Mucosa of gallbladder (tissue), 1 donor: ENCODE data around the gene GPR18. TPM values are rescaled to one million over a fixed set of nuclear protein-coding genes. Genes with fewer than 3 reads are reported as not detected.
"Not testable (repeated sequence)": the region's sequence is repeated elsewhere in the genome, so short reads cannot be mapped to it uniquely, and the experiment has no call there.

ENCODE experiments used
- DNase-seq: peaks from one replicate; pipeline ENCODE4 v3.0.0-alpha.2; 2020; ENCODE audit warnings: low spot score
- total RNA-seq: library from RNA; stranded (reverse); gene quantifications from one replicate; pipeline ENCODE4 v1.2.1, GENCODE V29; 2021
- donor health status: DM: no; HTN: no; CAD: no.

Gene GPR18
- total RNA-seq, 1 donor from 2014 or later, result 0.37 TPM

- no peak for DNase-seq
These were observed 9.7 kb upstream of the GPR18 start for GRCh38 chr13:99267927-99268326.

GRCh38 chr13:99266827-99267226 is 8.6 kb upstream of the GPR18 start:
- DNase-seq, result no peak

DNA sequence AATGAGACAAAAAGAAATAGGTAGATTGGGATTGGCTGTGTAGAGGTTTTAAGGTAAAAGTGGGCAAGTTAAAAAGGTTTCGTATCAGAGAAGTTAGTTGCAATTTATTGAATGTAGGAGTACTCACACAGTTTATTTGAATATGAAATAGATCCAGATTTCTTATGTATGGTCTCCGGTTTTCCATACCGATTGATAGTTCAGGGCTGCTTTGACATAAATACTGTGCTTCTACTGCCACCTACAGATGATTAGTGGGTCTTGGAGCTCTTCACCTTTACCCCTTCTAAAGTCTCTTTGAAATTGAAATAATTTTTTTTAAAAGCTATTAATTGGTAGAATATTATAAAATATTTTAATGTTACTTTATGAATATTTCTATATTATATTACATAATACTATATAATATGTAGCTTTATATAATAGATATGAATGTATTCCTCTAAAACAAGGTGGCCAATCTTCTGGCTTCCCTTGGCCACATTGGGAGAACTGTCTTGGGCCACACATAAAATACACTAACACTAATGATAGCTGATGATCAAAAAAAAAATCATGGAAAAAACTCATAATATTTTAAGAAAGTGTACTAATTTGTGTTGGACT is 7.7 kb upstream of the GPR18 start:
- DNase-seq, result no peak

GRCh38 chr13:99265162-99265800 is 7.1 kb upstream of the GPR18 start:
- no peak for DNase-seq

GRCh38 chr13:99264051-99264450 is 5.9 kb upstream of the GPR18 start:
- no peak for DNase-seq

DNA sequence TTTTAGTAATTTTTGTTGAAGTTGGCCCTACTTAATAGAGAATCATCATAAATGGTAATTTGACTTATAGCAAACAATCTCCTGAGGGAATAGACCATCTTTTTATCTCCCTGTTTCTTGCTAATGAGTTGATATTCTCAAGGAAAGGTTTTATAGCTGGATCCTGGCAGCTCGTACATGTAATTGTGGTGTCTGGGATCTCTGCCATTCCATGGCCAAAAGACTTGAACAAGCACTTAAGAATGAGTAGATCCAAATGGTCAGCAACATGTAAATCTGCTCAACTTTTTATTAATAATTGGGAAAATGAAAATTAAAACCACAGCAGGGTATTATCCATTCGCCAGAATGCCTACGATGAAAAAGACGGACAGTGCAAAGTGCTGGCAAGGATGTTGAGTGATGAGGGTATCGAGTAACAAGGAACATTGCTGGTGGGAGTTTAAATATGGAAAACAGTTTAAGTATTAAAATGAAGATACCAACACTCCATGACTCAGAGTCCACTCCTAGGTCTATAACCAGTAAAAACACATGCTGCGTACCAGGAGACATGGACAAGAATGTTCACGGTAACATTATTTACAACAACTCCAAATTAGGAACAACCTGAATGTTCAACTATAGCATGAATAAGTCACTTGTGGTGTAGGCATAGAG is 5.1 kb upstream of the GPR18 start:
- DNase-seq, result no peak

GRCh38 chr13:99261059-99261458 is 2.9 kb upstream of the GPR18 start:
- DNase-seq, result no peak

- no peak for DNase-seq
These were observed 2.0 kb upstream of the GPR18 start for GRCh38 chr13:99260216-99260615.

DNA sequence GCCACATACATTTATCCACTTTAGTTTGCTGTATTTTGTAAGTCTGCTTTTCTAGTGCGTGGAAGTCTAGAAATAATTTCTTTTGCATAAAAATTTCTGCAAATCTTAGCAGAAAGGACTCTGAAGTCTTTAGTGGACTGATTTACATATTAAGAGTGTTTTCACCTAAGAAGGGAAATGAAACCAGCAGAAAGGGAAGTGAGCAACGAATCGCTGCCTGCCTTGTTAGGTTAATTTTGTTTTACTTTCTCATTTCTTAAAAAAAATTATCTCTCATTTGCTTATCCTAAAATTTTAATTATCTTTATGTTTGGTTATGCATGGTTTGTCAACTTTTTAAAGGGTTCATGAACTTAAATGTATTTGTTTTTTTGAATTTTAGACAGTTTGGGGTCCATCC is 767 bp upstream of the GPR18 start:
- no peak for DNase-seq

DNA sequence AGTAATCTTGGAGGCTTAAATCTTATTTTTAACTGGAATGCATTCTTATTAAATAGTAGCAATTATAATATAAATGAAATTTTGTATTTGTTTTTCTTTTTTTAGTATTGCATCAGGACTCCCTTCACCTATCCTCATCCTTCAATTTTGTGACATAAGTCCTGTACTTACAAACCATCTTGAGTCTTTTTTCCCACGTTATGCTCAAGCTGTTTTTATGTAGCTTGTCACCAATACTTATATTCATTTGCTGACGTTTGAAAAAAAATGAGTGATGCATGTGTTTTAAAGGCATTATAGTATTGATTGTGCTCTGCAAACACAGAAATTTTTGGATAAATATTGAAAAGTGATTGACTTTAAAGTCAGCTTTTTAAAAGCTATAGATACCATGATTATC is 888 bp downstream of the GPR18 start:
- no peak for DNase-seq

DNA sequence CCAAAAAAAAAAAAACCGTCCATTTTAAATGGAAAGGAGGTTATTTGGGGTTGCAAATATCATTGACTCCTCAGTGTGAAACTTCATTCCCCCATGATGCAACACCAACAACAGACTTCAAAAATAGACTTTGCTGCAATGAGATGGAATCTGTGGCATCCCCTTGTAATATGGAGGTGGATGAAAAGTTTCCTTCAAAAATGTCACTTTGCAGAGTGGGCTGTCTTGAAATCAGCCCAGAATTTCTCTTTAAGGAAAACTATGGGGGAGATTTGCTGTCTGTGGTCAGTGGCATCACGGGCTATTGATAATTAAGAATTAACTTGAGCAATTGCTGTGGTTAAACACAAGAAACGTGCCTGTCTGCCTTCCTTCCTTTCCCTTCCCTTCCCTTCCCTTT is 1.5 kb downstream of the GPR18 start:
- DNase-seq, result no peak

DNA sequence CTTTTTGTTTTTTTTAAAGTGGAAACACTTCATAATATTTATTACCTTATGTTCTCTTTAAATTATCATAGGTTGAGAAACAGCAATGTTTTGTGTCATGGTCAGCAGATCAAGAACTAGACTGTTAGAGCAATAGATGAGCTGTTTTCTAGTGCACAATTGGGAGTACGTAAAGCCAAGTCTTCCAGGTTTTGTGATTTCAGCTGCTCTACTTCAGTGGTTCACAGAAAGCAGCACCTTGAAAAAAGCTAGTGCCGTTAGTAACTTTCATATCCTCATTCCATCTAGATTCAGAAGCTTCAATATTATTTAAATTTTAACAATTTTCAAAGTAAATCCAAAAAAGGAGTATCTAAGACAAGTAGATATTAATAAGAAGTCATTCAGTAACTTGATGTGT is 1.9 kb downstream of the GPR18 start:
- no peak for DNase-seq

DNA sequence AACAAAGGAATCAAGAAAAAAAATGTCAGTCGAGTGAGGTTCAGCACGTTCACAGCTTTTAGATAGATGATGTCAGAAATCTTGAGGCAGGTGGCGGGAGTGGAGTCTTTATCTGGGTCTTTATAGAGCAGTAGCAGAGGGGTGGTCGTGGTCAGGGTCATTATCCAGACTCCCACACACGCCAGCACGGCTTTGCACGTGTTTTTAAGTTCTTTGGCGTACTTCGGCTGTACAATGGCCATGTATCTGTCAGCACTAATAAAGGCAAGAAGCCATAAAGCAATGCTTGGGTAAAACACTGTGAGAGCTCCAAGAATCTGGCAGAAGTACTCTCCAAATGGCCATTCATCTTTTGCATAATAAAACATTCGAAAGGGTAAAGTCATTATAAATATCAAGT is 2.9 kb downstream of the GPR18 start:
- no peak for DNase-seq

GRCh38 chr13:99254830-99255229 is 3.3 kb downstream of the GPR18 start:
- DNase-seq, result no peak

DNA sequence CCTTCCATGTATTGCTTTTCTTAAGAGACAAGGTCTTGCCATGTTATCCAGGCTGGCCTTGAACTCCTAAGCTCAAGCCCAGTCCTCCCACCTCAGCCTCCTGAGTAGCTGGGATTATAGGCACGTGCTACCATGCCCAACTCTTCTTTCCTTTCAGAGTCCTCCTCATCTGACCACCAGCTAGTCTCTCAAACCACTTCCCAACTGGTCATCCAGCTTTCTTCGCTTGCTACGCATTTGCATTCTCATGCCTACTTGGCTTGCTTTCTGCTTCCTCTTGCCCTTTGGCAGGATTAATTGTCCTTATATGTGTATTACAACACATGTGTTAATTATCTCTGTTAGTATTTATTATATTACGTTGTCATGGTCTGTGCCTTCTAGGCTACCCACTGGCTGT is 6.3 kb downstream of the GPR18 start:
- no peak for DNase-seq

DNA sequence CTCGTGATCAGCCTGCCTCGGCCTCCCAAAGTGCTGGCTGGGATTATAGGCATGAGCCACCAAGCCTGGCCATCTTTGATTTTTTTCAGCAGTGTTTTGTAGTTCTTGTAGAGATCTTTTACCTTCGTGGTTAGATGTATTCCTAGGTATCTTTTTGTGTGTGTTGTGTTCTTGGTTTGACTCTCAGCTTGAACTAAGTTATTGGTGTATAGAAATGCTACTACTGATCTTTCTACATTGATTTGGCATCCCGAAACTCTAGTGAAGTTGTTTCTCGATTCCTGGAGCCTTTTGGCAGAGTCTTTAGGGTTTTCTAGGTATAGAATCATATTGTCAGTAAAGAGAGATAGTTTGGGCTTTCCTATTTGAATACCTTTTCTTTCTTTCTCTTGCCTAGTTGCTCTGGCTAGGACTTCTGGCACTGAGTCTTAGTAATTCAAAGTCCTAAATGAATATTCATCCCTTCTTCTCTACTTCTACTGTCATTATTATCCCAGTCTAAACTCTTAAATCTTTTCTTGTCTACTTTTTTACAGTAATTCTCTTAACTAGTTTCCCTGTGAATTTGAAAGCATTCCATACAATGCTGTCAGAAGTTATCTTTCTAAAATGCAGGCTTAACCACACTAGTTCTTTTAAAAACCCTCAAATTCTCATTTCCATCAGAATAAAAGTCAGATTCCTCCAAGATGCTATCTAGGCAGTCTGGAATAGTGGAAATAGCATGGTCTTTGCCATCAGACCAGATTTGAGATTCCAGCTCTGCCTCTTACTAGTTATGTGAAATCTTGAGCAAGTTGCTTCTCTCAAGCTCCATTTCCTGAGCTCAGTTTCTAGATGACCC is 7.0 kb downstream of the GPR18 start:
- DNase-seq, result no peak

- DNase-seq, result not testable (repeated sequence)
These were observed 8.6 kb downstream of the GPR18 start for GRCh38 chr13:99249606-99250005.

GRCh38 chr13:99249178-99249577 is 9.0 kb downstream of the GPR18 start:
- DNase-seq, result not testable (repeated sequence)

DNA sequence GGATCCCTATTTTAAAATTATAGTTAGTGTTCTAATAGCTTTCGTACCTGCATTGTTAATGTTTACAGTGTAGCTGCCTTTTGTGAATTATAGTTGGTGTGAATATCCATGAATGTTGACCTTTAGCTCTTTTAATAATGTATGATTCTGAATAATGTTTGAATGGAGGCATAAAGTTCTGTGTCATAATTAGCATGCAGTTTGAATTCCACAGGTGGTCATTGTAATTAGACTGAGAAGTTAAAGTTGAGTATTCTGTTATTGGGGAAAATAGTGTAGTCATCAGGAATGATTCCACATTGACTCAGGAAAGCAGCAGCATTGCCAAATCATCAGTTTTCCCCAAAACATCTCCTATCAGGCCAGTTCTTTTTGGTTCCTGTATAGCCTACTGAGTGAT is 12.1 kb downstream of the GPR18 start:
- DNase-seq, result no peak

DNA sequence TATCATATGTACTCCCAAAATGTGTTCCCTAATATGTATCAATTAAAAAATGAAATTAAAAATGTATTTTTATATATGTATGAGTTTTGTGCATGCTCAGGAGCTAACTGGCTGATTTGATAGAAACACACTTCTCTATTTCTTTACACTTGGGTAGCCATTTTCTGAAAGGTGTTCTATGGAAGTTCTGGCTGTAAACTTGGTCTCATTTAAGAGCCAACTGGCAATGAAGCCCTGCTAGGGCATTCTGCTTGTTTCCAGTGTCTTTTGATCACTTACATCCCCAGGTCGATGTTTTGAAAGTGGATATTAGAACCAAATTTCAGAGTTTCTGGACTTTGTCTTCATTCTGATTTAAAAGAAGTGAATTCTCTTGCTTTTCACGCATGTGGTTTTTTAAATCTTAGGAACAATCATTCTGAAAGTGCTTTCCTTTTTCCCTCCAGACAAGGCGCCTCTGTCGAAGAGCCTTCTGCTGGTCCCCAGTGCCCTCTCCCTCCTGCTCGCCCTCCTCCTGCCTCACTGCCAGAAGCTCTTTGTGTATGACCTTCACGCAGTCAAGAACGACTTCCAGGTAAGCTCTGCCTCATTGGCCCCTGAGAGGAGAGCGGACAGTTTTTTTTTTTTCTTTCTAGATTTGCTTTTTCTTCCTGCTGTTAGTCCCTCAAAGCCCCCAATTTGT is 20.1 kb downstream of the GPR18 start:
- DNase-seq, result no peak

DNA sequence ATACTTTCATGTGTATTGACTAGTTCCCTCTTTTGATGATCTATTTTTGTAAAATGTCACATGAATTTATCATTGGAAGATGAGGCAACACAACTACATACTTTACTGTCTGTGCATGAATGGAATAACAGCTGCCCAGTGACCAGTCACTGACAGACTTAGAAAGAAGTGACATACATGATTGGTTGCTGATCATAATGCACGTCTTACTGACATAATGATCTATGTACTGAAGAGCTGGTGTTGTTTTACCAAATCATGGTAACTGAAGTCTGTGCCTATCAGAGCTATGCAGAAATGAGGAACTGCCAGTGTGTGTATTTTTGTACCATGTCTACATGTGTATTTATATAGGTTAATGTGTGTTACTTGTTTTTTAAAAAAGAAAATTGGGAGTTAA is 26.5 kb downstream of the GPR18 start:
- DNase-seq, result no peak

DNA sequence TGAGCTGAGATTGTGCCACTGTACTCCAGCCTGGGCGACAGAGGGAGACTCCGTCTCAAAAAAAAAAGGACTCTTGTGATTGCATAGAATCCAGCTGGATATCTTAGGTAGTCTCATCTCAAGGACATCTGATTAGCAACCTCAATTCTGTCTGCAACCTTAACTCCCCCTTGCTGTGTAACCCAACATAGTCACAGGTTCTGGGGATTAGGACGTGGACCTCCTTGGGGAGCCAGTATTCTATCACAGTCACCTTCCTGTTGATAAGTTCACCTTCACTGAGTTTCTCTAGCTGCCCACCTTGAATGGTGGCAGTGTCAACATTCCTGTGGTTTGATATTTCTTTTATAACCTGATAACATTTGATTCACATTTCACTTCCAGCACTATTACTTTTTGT is 27.2 kb downstream of the GPR18 start:
- DNase-seq, result no peak
